Effector CD8-positive, alpha-beta T cell (primary cell): ENCODE results near the gene STARD13.

ENCODE experiments used
- DNase-seq: peaks from one replicate; lab custom pipeline; 2025; lab: John Stamatoyannopoulos, UW

Gene STARD13

DNA sequence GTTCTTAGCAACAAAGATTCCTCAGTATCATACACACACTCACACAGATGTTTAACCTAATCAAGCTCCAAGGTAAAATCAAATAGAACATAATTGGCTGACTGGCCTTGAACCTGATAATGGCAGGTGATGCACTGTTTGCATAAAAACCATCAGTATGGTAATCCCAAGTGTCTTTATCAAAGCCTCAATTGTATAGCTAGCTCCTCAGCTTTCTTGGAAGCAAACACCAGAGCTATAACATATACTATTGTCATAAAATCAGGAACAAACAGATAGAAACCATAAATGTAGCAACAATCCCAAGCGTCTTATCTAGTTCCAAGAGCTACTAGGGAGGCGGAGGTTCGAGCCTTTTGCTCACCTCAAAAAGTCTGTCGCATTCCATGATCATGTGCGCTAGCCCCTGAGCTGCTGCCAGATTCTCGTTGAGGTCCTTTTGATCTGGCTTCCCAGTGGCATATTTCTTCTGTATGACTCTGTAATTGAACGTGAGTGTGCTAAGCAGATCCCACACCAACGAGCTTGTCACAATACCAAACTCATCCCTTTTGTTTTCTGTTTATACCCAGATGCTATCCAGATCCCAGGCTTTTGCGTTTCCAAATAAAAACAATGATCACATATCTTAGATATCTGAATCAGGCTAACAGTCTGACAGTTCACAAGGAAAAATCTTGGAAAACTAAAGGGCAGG, 174.0 kb downstream of the STARD13 start:
- DNase-seq = no peak

- DNase-seq = no peak
Observed at GRCh38 chr13:33110713-33111413, 174.7 kb downstream of the STARD13 start.

DNA sequence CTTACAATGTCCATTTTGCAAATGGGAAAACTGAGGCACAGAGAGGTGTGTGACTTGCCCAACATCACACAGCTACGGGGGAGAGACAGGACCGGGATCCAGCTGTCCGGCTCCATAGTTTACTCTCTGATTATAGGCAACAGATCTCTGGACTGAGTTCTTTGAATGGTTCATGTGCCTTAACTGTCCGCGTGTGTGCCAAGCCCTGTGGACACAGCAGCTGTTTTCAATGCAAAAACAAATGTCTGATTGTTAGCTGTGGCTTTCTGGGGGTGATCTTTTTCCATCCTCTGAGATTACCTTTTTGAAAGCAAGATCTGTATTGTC, 175.2 kb downstream of the STARD13 start:
- DNase-seq = no peak

- DNase-seq = no peak
Observed at GRCh38 chr13:33109801-33110200, 175.8 kb downstream of the STARD13 start.

GRCh38 chr13:33109271-33109697, 176.3 kb downstream of the STARD13 start:
- no peak for DNase-seq

- no peak for DNase-seq
Observed at GRCh38 chr13:33108620-33109019, 176.9 kb downstream of the STARD13 start.

DNA sequence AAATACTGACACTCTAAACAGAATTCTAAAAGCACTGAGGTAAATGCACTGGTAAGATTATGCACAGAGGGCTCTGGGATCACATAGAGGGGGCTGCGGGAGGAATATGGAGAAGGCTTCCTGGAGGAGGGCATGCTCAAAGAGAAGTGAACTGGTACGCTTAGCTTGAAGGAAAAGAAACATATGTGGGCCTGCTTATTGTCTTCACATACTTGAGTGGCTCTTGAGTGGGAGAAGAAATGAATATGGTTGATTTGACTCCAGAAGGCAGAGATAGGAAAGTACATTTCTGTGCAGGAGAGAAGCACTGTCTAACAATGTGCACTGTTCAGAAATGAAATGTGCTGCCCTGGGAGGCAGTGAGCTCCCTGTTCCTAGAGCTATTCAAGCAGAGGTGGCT, 178.2 kb downstream of the STARD13 start:
- DNase-seq = no peak

GRCh38 chr13:33106656-33107360, 178.7 kb downstream of the STARD13 start:
- DNase-seq = no peak

DNA sequence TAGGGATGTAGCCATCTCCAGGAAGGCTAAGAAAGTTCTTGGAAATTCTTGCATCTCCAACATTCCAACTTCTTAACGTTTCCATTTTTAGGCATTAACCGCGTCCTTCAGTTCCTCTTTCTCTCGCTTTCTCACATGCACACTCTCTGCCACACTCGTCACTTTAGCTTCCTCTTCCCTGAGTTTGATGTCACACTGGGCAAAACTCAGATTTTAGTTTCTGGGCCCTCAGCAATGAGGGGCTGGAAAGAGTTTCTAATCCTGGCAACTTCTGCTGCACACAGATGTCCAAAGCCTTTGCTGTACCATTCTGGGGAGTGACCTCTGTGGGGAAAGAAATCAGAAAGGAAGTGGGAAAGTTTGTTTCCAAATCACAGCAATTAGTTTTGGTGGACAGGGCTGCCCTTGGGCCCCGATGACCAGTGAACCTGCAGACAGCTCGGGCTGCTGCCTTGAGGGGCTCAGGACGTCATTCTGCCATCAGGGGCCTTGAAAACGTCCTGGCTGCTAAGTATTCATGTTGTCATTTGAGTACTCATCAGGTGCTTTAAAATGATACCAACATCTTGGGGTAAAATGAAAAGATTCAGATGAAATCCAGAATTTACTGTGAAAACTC, 180.1 kb downstream of the STARD13 start:
- no peak for DNase-seq

GRCh38 chr13:33103457-33103856, 182.1 kb downstream of the STARD13 start:
- no peak for DNase-seq

DNA sequence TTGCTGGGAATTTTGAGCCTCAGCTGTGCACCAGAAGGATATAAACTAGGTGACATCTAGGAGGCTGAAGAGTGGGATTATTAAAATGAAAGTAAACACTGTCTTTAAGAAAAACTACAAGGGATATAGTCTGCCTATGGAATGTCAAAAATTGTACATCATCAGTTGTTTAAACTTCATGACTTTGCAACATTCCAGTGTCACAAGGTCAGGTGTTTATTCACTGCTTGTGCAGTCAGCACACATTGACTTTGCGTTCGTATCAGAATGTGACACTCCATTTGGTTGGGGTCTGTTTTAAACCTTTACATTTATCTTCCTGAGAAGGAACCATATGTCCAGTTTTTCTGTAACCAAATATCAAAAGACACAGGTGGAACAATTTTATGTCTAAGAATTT, 183.7 kb downstream of the STARD13 start:
- DNase-seq = no peak

GRCh38 chr13:33100886-33101285, 184.7 kb downstream of the STARD13 start:
- DNase-seq = no peak

DNA sequence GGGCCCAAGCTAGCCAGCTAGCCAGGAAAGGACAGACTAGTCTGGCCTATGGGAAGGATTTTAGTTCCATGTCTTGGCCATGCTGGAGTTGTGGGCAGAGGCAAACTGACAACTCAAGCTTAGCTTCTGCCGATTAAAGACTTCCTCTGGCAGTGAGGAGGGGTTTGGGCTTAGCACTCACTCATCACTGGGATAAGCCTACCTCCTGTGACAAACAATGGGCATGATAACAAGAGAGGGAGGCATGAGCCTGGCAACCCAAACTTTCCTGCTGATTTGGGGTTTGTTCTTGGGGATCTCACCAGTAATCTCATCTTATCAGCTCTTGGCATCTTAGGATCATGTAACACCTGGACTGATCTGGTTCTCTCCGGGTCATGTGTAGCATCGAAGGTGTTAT, 185.7 kb downstream of the STARD13 start:
- DNase-seq = no peak

GRCh38 chr13:33096886-33097605, 188.5 kb downstream of the STARD13 start:
- no peak for DNase-seq

GRCh38 chr13:33092073-33092987, 193.2 kb downstream of the STARD13 start:
- no peak for DNase-seq

DNA sequence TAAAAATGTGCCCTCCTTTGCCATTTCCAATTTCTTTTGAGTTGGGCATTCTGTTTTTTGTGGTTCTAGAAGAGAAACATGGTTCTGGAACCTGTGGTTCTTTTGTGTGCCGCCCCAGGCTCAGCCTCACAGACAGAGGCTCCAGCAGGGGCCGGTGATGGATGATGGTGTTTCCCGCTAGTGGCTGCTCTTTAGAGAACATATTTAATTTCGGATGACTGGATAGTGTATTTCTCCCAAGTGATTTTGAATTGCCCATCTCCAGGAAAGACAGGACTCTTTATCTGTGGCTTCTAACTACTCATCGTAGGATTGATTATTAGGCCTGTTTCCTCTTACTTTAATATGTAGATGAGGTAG, 194.2 kb downstream of the STARD13 start:
- DNase-seq = no peak

DNA sequence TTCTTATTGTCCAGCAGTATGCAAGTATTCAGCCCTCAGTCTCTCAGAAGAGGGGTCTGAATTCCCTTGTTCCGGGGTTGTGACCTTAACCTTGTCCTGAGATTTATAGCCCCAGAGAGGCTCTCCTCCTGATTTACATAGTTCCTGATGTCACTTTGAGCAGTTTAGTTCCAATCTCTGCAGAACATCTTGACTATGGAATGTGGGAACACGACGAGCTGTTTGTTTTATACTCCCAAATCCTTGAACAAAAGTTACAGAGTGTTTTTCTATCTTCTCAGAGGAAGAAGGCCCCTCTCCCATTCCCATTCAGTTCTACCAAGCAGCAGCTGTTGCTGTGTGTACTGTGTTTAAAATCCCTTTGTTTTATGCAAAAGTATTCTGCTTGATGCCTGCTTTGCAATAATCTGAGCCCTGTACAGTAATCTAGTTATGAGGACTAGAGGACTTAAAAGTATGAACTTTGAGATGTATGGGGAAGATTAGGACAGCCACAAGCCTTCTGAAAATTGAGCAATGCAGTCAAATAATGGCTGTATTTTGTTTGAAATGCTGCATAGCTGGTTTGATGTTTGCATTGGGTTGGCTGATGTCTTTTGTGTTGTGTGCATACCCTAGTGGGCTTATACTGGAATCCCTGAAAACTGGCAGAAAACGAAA, 194.7 kb downstream of the STARD13 start:
- DNase-seq = no peak

- DNase-seq = no peak
Observed at GRCh38 chr13:33089311-33089710, 196.2 kb downstream of the STARD13 start.

- no peak for DNase-seq
Observed at GRCh38 chr13:33087790-33088189, 197.8 kb downstream of the STARD13 start.

DNA sequence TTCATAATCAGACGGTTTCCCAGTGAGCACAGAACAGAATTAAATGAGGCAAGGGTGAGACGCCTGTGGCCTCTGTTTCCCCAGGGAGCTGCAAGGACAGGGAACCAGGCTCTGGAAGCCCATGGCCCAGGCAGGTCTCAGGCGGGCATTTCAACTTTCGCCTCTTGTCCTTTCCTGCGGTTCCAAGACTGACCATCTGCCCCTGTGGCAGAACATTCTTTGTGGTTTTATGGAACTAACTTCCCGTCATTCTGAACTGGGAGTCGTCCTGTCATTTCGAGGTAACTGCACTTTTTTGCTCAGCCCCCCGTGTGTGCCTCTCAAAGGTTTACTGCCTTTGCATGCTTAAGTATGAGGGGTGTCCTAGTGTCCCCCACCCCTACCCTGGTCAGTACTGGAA, 198.5 kb downstream of the STARD13 start:
- no peak for DNase-seq

DNA sequence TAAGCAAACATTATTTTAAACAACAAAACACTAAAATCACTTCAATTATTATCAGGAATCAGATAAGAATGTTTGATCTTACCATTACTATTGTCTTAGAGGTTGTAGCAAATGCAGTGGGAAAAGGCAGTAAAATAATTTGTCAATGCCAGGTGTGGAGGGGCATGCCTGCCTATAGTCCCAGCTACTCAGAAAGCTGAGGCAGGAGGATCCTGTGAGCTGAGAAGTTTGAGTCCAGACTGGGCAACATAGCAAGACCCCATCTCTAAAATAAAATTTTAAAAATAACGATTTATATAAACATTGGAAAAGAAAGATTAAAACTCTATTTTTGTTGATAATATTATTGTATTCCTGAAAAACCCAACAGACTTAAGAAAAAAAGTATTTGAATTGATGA, 202.5 kb downstream of the STARD13 start:
- no peak for DNase-seq
